GM13976 (cell line): ENCODE results near the gene NELL2.
"Not testable (repeated sequence)": the region's sequence is repeated elsewhere in the genome, so short reads cannot be mapped to it uniquely, and the experiment has no call there.

ENCODE experiments used
- DNase-seq: peaks from one replicate; pipeline ENCODE4 v3.0.0; 2012; ENCODE audit warnings: low spot score
- CTCF ChIP-seq: IDR thresholded peaks from 2 replicates; pipeline ENCODE4 v1.5.1; 2012; ENCODE audit warnings: borderline replicate concordance, mild to moderate bottlenecking; ENCODE audit not compliant: insufficient read depth; ENCODE audit errors: extremely low read depth, missing control alignments, control extremely low read depth
- in situ Hi-C: fragments of 300-500 bp; cut with MboI; formaldehyde crosslinking; loops from one replicate; pipeline ENCODE4 v1.12.0; 2022; ENCODE audit warnings: low sequenced_read_pairs, mixed read lengths, inconsistent platforms; ENCODE audit not compliant: unreplicated experiment

NELL2 gene

GRCh38 chr12:44835641-44836379 is 40.3 kb downstream of the NELL2 start:
- TF ChIP-seq CTCF: no peak
- in situ Hi-C loops: no loop called here
- no peak for DNase-seq

GRCh38 chr12:44834996-44835395 is 41.1 kb downstream of the NELL2 start:
- in situ Hi-C loops, DNase-seq: not testable (repeated sequence)

- no peak for DNase-seq
- in situ Hi-C loops: no loop called here
- TF ChIP-seq CTCF: no peak
Measured at GRCh38 chr12:44833561-44833960, 42.6 kb downstream of the NELL2 start.

GRCh38 chr12:44830566-44831055 is 45.5 kb downstream of the NELL2 start:
- in situ Hi-C loops: no loop called here
- no peak for TF ChIP-seq CTCF

GRCh38 chr12:44829045-44829444 is 47.1 kb downstream of the NELL2 start:
- no peak for TF ChIP-seq CTCF
- DNase-seq: no peak
- in situ Hi-C loops: no loop called here

More at GRCh38 chr12:44830566-44831055, 45.5 kb downstream of the NELL2 start:
- DNase-seq: no peak

GRCh38 chr12:44827832-44828438 is 48.2 kb downstream of the NELL2 start:
- in situ Hi-C loops: no loop called here
- DNase-seq: no peak
- TF ChIP-seq CTCF: no peak

- DNase-seq, in situ Hi-C loops: not testable (repeated sequence)
Measured at GRCh38 chr12:44821702-44822101, 54.4 kb downstream of the NELL2 start.
